ENCODE results near the gene ADGRB3.

DNA sequence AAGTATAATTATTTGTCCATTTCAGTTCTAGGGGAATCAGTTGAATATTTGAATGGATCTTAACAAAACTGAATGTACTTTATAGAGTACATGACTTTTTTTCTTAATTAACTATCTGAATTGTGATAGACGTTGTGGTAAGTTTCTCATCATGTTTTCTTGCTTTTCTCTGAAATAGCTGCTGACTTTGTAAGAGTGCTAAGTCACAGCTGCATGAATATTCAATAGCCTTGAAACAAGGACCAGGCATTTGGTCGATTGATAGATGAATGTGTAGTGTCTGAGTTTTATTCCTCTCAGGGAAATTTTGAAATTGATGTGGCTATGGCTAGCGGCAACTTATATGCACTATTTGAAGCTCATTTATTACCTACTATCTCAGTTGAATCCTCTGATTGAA is 56.0 kb downstream of the ADGRB3 start:
- TF ChIP-seq GATA2 (IDR thresholded peaks at IDR 0.05; ENCODE audit: low read depth, low read length) = no peak
- TF ChIP-seq GATA3 (IDR thresholded peaks at IDR 0.05; ENCODE audit: low read depth, low read length) = no peak

Data from SH-SY5Y (cell line).